A673 (cell line): ENCODE data around the gene CYB5A.

ENCODE experiments used
- CTCF ChIP-seq: fragments of 300-800, 200-600 bp; sonication (generic); conservative IDR thresholded peaks from 2 replicates; pipeline ENCODE4 v1.5.1; 2017; ENCODE audit warnings: low read depth, mild to moderate bottlenecking, antibody characterized with exemption, low read length, moderate library complexity, mixed read lengths
- EZH2 ChIP-seq: fragments of 200-600 bp; sonication (generic); IDR thresholded peaks from 2 replicates; pipeline ENCODE4 v1.6.1; 2017; ENCODE audit warnings: borderline replicate concordance, low read depth, mild to moderate bottlenecking, mixed read lengths, antibody characterized with exemption, low read length; ENCODE audit not compliant: poor library complexity, severe bottlenecking

- TF ChIP-seq CTCF = no peak
- no peak for TF ChIP-seq EZH2
Observed at GRCh38 chr18:74284980-74285355, 6.8 kb downstream of the CYB5A start.
